SKM-1 (cell line): ENCODE results near the gene PTGDR.

Experiments used
- DNase-seq: peaks from one replicate; lab custom pipeline; 2025; ENCODE audit not compliant: unreplicated experiment; lab: John Stamatoyannopoulos, UW

Gene PTGDR

DNA sequence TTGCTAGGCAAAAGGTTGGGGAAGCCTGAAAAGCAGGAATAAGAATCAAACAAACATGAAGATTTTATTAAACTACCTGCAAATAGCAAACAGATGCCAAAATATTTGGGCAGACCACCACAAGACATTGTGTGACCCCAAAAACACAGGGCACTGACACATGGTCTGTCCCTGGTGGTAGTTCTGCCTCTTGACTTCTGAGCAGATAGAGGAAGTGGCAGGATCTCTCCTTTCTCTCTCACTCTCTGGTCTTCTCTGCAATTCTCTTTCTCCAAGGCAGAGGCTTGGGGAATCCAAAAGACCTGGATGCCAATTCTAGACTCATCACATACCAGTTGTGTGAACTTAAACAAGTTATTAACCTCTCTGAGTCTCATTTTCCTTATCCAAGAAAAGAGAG lies 4.3 kb upstream of the PTGDR start:
- DNase-seq = no peak

DNA sequence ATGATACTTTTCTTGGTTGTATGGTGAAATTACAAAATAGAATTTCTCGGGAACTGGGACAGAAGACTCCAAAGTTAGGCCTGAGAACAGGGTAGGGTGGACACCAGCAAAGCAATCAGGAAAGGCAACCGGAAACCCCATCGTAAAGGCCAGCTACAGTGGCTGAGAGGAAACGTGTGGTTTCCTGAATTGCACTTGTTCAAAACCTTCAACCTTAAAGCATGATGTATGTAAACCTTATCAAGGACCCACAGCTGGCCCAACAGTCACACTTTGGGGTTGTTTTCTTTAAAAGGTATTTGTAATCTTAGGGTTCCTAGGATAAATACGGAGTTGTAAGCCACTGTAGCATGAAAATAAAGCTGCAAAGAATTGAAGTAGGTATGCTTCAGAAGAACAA lies 2.2 kb upstream of the PTGDR start:
- DNase-seq = no peak

GRCh38 chr14:52266179-52266578 lies 1.3 kb upstream of the PTGDR start:
- no peak for DNase-seq

DNA sequence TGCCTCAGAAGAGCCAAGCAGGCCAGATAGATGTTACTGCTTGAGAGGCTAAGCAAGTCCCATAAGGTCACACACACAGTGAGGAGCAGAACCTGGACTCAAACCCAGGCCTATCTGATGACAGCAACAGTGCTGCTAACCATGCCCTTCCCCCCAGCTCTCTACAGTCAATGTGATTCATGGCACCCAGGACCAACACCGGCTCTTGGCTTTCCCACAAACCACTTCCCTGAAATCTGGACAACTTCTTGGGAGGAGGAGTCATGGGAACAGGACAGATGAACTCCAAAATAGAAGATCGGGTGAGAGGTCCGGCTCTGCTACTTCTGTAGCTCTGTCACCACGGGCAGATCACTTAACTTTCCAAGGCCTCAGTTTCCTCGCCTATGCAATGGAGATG lies 716 bp upstream of the PTGDR start:
- no peak for DNase-seq

DNA sequence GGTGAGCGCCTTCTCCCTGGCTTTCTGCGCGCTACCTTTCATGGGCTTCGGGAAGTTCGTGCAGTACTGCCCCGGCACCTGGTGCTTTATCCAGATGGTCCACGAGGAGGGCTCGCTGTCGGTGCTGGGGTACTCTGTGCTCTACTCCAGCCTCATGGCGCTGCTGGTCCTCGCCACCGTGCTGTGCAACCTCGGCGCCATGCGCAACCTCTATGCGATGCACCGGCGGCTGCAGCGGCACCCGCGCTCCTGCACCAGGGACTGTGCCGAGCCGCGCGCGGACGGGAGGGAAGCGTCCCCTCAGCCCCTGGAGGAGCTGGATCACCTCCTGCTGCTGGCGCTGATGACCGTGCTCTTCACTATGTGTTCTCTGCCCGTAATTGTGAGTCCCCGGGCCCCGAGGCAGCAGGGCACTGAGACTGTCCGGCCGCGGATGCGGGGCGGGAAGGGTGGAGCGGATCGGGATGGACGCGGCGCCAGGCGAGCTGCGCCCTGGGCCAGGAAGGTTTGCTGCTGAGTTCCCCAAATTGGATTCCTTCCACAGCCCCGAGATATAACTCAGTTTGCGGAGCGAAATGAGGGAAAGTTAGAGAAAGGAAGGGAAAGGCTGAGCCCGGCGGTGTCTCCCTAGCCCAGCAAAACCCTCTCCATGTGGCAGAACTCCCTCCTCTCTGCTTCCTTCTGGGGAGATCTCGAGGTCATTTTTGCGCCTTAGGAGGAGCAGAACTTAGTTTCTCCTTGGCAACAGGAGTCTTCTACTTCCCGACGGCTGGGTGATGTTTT lies 972 bp downstream of the PTGDR start:
- no peak for DNase-seq

DNA sequence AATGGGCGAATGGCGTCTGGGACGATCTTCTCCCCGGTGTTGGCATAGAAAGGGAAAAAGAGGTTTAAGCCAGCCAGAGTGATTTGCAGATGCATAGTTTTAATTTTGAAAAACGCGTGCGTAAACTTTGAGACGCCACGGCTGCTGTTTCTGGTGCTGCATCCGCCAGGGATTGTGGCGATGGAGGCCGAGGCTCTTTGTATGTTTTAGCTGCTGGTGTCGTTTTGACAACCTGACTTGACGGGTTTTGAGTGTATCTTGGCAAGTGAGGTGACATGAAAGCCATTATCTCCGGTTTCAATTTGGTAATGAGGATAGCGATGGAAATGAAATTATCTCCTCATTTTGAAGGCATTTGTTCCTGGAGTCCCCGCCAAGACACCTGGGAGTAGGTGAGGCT lies 1.6 kb downstream of the PTGDR start:
- no peak for DNase-seq

- no peak for DNase-seq
Measured at GRCh38 chr14:52269982-52270381, 2.5 kb downstream of the PTGDR start.

DNA sequence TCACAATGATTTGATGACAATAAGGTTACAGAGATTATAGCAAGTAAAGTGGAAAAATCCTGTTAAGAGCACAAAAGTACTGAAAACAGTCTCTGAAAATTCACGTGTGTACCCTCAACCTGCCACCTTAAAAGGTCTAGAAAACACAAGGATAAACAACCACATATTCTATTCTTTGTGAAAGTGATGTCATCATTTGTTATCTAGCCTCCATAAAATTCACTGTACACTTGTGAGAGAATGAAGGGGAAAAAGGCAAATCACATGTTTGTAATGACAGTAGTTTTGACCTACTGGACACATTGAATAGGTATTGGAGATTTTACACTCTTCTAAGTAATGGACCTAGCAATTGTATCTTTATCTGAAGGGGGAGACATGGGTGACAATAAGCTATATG lies 4.0 kb downstream of the PTGDR start:
- no peak for DNase-seq

DNA sequence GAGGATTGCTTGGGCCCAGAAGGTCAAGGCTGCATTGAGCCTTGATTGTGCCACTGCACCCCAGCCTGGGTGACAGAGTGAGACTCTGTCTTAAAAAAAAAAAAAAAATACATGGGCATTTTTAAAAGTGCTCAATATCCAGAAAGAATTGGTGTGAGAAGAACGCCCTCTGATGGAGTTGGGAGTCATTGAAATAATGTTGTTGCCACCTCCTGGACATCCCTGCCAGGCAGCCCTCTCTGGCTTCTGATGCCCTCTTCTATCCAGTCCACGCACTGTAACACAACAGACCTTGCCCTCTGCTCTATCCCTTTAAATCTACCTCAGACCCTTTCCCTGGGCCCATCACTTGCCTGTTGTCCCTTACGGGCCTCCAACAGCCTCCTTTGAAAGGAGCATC lies 4.9 kb downstream of the PTGDR start:
- no peak for DNase-seq

- DNase-seq = no peak
Measured at GRCh38 chr14:52275372-52275771, 7.9 kb downstream of the PTGDR start.

- no peak for DNase-seq
Measured at GRCh38 chr14:52277552-52277951, 10.1 kb downstream of the PTGDR start.

GRCh38 chr14:52279408-52279807 lies 11.9 kb downstream of the PTGDR start:
- DNase-seq = peak; percentile 1

DNA sequence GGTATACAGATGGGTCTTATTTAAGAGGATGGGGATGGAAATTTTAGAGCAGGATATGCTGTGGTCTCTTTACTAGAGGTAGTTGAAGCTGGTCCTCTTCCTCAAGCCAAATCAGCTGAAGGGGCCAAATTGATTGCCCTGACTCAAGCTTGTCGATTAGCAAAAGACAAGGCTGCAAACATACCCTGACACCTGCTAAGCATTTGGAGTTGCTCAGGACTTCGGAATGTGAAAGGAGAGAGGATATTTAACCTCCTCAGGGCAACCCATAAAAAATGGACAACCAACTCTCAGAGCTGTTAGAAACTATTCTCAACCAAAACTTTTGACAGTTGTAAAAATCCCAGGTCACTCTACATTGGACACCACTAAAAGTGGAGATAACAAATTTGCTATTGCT lies 15.6 kb downstream of the PTGDR start:
- no peak for DNase-seq

DNA sequence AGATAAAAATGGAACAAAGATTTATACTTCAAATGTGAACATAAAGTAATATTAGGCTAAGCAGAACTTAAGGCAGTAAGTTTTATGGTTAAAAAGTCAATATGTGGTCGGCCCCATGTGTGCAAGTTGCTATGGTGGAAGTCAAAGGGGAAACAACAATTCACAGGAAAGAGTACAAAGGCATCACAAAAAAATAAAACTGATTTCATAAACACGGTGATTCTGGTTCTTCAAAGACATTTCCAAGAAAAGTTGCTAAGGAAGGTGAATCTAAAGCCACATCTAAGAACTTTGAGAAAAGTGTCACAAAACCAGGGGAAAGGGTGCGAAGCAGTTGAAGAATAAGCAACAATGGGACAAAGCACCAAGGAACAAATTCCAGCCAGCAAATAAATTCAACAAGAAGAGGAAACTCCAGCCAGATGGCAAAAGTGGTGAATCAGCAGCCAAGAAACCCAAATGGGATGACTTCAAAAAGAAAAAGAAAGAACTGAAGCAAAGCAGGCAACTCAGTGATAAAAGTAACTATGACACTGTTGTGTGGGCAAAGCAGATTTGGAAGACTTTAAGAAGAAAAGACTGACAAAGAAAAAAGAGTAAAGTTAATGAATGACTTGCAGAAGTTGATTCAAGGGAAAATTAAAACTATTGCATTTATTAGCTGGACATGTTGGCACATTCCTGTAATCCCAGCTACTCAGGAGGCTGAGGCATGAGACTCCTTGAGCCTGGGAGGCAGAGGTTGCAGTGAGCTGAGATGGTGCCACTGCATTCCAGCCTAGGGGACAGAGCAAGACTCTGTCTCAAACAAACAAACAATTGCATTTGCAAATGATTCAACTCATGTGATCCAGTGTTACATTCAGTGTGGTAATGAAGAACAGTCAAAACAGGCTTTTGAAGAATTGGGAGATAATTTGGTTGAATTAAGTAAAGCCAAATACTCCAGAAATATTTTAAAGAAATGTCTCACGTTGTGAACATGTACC lies 19.5 kb downstream of the PTGDR start:
- no peak for DNase-seq

DNA sequence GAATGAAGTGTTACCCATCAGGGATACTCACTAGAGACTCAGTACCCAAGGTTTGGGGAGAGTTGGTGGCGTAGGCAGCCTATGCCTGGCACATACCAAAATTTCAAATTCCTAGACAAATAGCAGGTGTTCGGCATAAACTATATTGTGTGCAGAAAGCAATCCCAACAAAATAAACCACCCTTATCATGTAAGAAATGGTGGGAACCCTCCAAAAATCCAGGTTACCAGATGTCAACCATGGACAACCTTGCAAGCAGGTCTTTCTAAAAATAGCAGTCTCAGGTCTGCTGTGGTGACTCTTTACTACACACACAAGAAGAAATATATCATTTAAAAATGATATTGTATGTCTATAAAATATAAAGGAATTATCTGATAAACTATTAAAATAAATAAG lies 28.9 kb downstream of the PTGDR start:
- no peak for DNase-seq

DNA sequence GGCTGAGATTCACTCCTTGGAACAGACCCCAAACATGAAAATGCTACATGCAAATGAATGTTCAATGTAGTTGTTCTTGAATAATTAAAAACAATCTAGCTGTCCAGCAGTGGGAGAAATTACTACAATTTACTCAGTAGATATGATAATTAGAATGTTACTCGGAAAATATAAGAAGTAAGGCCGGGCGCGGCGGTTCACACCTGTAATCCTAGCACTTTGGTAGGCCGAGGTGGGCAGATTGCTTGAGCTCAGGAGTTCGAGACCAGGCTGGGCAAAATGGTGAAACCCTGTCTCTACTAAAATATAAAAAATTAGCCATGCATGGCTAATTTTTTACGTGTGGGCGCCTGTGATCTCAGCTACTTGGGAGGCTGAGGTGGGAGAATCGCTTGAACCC lies 31.3 kb downstream of the PTGDR start:
- no peak for DNase-seq

GRCh38 chr14:52299692-52300278 lies 32.3 kb downstream of the PTGDR start:
- DNase-seq = peak; percentile 8

GRCh38 chr14:52303236-52303635 lies 35.7 kb downstream of the PTGDR start:
- DNase-seq = no peak

DNA sequence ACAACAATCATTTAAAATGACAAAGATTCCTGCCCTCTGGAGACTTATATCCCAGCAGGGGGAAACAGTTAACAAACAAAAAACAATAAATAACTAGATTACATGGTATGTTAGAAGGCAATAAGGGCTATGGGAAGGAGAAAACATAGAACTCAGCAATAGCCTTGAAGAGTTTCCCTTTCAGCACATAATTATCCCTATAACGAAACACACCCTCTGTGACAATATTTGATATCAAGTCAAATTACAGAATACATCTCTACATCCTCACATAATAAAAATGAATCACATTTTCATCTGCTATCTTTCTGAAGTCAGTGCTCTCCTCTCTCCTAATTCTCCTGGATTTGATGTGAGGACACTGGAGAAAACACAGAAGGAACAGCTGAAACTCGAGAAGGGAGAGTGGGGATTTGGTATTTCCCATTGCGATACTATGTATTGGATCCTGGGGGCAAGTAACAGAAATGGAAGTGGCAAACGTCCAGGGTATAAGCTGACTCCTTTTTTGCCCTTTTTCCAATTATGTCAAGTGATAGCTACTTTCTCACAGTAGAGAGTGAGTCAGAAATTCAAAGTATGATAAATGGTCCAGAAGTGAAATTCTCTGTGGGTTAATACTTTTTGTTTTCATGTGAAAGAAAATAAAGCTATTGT lies 36.9 kb downstream of the PTGDR start:
- DNase-seq = no peak

DNA sequence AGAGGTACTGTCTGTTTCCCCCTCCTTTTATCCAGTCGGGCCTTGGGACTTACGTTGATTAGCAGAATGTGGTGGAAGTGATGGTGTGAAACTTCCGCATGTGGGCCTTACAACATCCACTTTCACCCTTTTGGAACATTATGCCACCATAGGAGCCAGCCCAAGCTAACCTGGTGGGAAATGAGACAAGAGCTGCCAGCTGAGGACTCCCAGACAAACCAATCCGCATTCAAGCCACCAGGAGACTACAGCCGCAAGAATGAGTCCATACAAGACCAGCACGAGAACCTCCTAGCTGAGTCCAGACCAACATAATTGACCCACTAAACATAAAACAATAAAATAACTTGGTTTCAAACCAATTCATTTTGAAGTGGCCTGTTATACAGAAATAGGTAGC lies 37.5 kb downstream of the PTGDR start:
- no peak for DNase-seq

DNA sequence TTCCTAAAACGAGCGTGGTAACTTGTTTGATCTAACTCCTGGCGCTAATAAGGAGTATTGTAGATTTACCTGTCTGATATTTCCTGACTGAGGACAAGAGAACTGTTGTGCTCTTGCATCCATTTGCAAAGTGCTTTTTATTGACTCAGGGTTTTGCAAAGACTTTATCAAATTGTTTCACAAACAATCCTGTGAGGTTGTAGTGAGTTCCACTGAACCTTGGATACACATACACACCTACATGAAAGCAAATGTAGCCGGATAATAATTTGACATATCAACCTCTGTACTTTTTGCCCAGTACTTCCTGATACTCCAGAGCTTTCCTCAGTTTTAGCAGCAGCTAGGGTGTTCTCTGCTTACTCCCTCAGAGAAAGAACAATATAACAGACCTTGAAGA lies 39.9 kb downstream of the PTGDR start:
- DNase-seq = no peak
